Tibial nerve (tissue), 4 donors: ENCODE results near the gene NBEA. TPM values are rescaled to one million over a fixed set of nuclear protein-coding genes. Genes with fewer than 3 reads are reported as not detected.
A peak's percentile ranks its signal among the peaks of the same experiment; 100 is the strongest.

Experiments used
- DNase-seq, 2 donors: peaks; one replicate each; pipeline ENCODE4 v3.0.0-alpha.2; 2019; ENCODE audit warnings: low spot score in 2 of 2
- H3K27ac ChIP-seq, 4 donors: fragments of 200-600 bp; sonication (generic) in 3 of 4; one replicate each; pipeline ENCODE4 v1.5.1; 2017 to 2019; ENCODE audit warnings: mild to moderate bottlenecking in 1 of 4
- H3K27me3 ChIP-seq, 2 donors: fragments of 200-600 bp; sonication (generic) in 1 of 2; one replicate each; pipeline versions ENCODE4 v1.5.1 to v1.6.0; 2017 to 2019
- H3K36me3 ChIP-seq, 3 donors: fragments of 200-600 bp; sonication (generic); one replicate each; pipeline ENCODE4 v1.5.1; 2018 to 2019
- H3K4me1 ChIP-seq, 4 donors: fragments of 200-600 bp; sonication (generic) in 3 of 4; one replicate each; pipeline ENCODE4 v1.5.1; 2017 to 2019
- H3K4me3 ChIP-seq, 4 donors: fragments of 200-600 bp; sonication (generic) in 3 of 4; one replicate each; pipeline ENCODE4 v1.5.1; 2017 to 2019; ENCODE audit warnings: mild to moderate bottlenecking in 1 of 4, moderate library complexity in 1 of 4
- H3K9me3 ChIP-seq, 4 donors: fragments of 200-600 bp; sonication (generic) in 3 of 4; one replicate each; pipeline ENCODE4 v1.5.1; 2017 to 2019
- CTCF ChIP-seq, 5 experiments: fragments of 200-600 bp in 3 of 5; fragments of 450-650 bp in 2 of 5; sonication (generic) in 3 of 5; IDR thresholded peaks; one replicate each; pipeline ENCODE4 v1.5.1; 2016 to 2019; ENCODE audit warnings: antibody characterized with exemption in 5 of 5, mild to moderate bottlenecking in 3 of 5, moderate library complexity in 2 of 5
- EP300 ChIP-seq, 2 donors: sonication (generic); formaldehyde crosslinking; IDR thresholded peaks; one replicate each; pipeline ENCODE4 v1.6.1; 2017; ENCODE audit warnings: antibody characterized with exemption in 2 of 2, mild to moderate bottlenecking in 1 of 2
- POLR2A ChIP-seq, 2 donors: fragments of 450-650 bp; IDR thresholded peaks; one replicate each; pipeline ENCODE4 v1.6.1; 2017; ENCODE audit warnings: antibody characterized with exemption in 2 of 2, mild to moderate bottlenecking in 2 of 2, moderate library complexity in 2 of 2
- WGBS, 2 donors: methylation state at CpG; one replicate each; pipeline ENCODE4 v1.1.5; 2018; 5-methylcytosine and 5-hydroxymethylcytosine counted together
- total RNA-seq, 4 donors: library from RNA; depleted of rRNA; stranded (reverse); fragments of >200 nt; gene quantifications; one replicate each; pipeline ENCODE4 v1.1.0, GENCODE V29; 2016

The NBEA gene
- total RNA-seq, 4 donors from 2014 or later = 9.0 to 11.9 (median 10.5) TPM

GRCh38 chr13:35594096-35594495 is 652.0 kb downstream of the NBEA start:
- H3K27me3 ChIP-seq = no peaks in the 10 kb centered on the region
- no peak for DNase-seq
- 58 to 73% methylated on average over 1 of the region's 1 CpG for WGBS, 2 donors

GRCh38 chr13:35595181-35595580 is 653.1 kb downstream of the NBEA start:
- H3K9me3 ChIP-seq = no peaks in the 10 kb centered on the region

More at GRCh38 chr13:35594096-35594495, 652.0 kb downstream of the NBEA start:
- H3K4me1 ChIP-seq = peaks cover 0 to 15% (median 2%) of the 10 kb centered on the region in 4 donors
- no peak overlapping the region for H3K27ac ChIP-seq
- H3K4me3 ChIP-seq = no peak overlapping the region
- peaks cover 0 to 4% (median 0%) of the 10 kb centered on the region in 3 donors for H3K36me3 ChIP-seq
- no peaks in the 10 kb centered on the region for H3K9me3 ChIP-seq
- no peak for TF ChIP-seq CTCF (IDR thresholded peaks at IDR 0.05)
- no peak for TF ChIP-seq POLR2A (IDR thresholded peaks at IDR 0.05)
- no peak for TF ChIP-seq EP300 (IDR thresholded peaks at IDR 0.05)

GRCh38 chr13:35596321-35597030 is 654.4 kb downstream of the NBEA start:
- H3K27ac ChIP-seq = no peak overlapping the region
- no peaks in the 10 kb centered on the region for H3K9me3 ChIP-seq
- peaks cover 0 to 4% (median 0%) of the 10 kb centered on the region in 3 donors for H3K36me3 ChIP-seq
- TF ChIP-seq POLR2A (IDR thresholded peaks at IDR 0.05) = no peak
- no peak for TF ChIP-seq CTCF (IDR thresholded peaks at IDR 0.05)
- TF ChIP-seq EP300 (IDR thresholded peaks at IDR 0.05) = no peak
- no peak for DNase-seq
- H3K27me3 ChIP-seq = no peaks in the 10 kb centered on the region
- peaks cover 0 to 21% (median 2%) of the 10 kb centered on the region in 4 donors for H3K4me1 ChIP-seq
- 92 to 95% methylated on average over 5 of the region's 5 CpGs for WGBS, 2 donors
- no peak overlapping the region for H3K4me3 ChIP-seq

More at GRCh38 chr13:35595181-35595580, 653.1 kb downstream of the NBEA start:
- no peaks in the 10 kb centered on the region for H3K27me3 ChIP-seq
- no peak overlapping the region for H3K4me3 ChIP-seq
- H3K36me3 ChIP-seq = peaks cover 0 to 4% (median 0%) of the 10 kb centered on the region in 3 donors
- H3K27ac ChIP-seq = no peak overlapping the region
- H3K4me1 ChIP-seq = peaks cover 0 to 21% (median 2%) of the 10 kb centered on the region in 4 donors
- TF ChIP-seq POLR2A (IDR thresholded peaks at IDR 0.05) (no peak), CTCF (IDR thresholded peaks at IDR 0.05) (no peak), EP300 (IDR thresholded peaks at IDR 0.05) (no peak)
- DNase-seq = no peak

- WGBS, 2 donors = 92 to 97% methylated on average over 3 of the region's 3 CpGs
- H3K27ac ChIP-seq = peak overlapping the region in 1 of 4 donors; percentile 43
Observed at GRCh38 chr13:35597451-35597850, 655.4 kb downstream of the NBEA start.

More at GRCh38 chr13:35597451-35597850, 655.4 kb downstream of the NBEA start:
- Histone ChIP-seq H3K9me3 (no peaks in the 10 kb centered on the region), H3K4me1 (peaks cover 0 to 21% (median 2%) of the 10 kb centered on the region in 4 donors), H3K27me3 (no peaks in the 10 kb centered on the region), H3K36me3 (peaks cover 0 to 4% (median 0%) of the 10 kb centered on the region in 3 donors), H3K4me3 (no peak overlapping the region)
- no peak for DNase-seq
- TF ChIP-seq CTCF (IDR thresholded peaks at IDR 0.05) = no peak
- TF ChIP-seq POLR2A (IDR thresholded peaks at IDR 0.05) = no peak
- no peak for TF ChIP-seq EP300 (IDR thresholded peaks at IDR 0.05)
